Vagina (tissue), 2 donors: ENCODE measurements around the gene CACNA1C. TPM values are rescaled to one million over a fixed set of nuclear protein-coding genes. Genes with fewer than 3 reads are reported as not detected.

Source experiments
- DNase-seq, 2 donors: peaks; one replicate each; pipeline ENCODE4 v3.0.0-alpha.2; 2017; ENCODE audit errors: extremely low spot score in 2 of 2
- H3K27ac ChIP-seq: fragments of 200-600 bp; sonication (generic); one replicate; pipeline ENCODE4 v1.5.1; 2019
- H3K27me3 ChIP-seq: fragments of 200-600 bp; sonication (generic); one replicate; pipeline ENCODE4 v1.5.1; 2019
- H3K36me3 ChIP-seq, 2 donors: fragments of 200-600 bp; sonication (generic); one replicate each; pipeline ENCODE4 v1.5.1; 2017 to 2019
- H3K4me1 ChIP-seq: fragments of 200-600 bp; sonication (generic); one replicate; pipeline ENCODE4 v1.5.1; 2019
- H3K4me3 ChIP-seq, 2 donors: fragments of 200-600 bp; sonication (generic); 1 replicate in 1 of 2; 2 replicates in 1 of 2; pipeline ENCODE4 v1.5.1; 2016 to 2019
- H3K9me3 ChIP-seq: fragments of 200-600 bp; sonication (generic); one replicate; pipeline ENCODE4 v1.5.1; 2019
- POLR2A ChIP-seq, 2 donors: fragments of 450-650 bp; IDR thresholded peaks; one replicate each; pipeline ENCODE4 v1.6.1; 2017; ENCODE audit warnings: antibody characterized with exemption in 2 of 2, mild to moderate bottlenecking in 2 of 2, moderate library complexity in 2 of 2
- POLR2AphosphoS5 ChIP-seq, 2 donors: sonication (generic); formaldehyde crosslinking; IDR thresholded peaks; one replicate each; pipeline ENCODE4 v1.9.0; 2017; ENCODE audit warnings: antibody characterized with exemption in 2 of 2, mild to moderate bottlenecking in 2 of 2, low read depth in 1 of 2; ENCODE audit not compliant: insufficient read depth in 1 of 2
- intact Hi-C: fragments of 100-400 bp; cut with DNase I; formaldehyde crosslinking; loops from one replicate; pipeline ENCODE4 v1.15.1; 2023
- total RNA-seq: library from RNA; depleted of rRNA; stranded (reverse); fragments of >200 nt; gene quantifications from one replicate; pipeline ENCODE4 v1.2.3, GENCODE V29; 2016
- TF ChIP-seq, protein P1 (sequence below), 3 experiments: fragments of 450-650 bp in 2 of 3; fragments of 200-600 bp in 1 of 3; sonication (generic) in 1 of 3; IDR thresholded peaks; one replicate each; pipeline ENCODE4 v1.5.1; 2017 to 2019; ENCODE audit warnings: antibody characterized with exemption in 3 of 3, mild to moderate bottlenecking in 2 of 3, moderate library complexity in 2 of 3

Gene CACNA1C
- total RNA-seq, 1 donor from 2014 or later: 9.8 TPM

DNA sequence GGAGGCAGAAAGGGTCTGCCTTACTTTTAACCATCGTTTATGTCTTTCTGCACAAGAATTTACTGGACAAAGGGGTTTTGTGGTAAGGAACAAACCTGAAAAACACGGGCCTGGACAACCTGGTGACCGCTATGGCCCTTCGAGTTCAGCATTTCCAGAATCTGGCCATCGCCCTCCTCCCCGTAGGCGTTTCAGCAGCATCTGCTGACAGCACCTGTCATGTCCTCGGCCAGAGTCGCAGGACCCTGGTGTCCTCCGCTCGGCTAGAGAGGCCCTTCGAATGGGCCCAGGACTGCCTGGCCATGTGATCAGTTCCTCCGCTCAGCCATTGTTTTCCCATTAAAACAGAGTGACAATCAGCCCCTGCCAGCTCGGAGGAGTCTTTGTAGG, 599.2 kb downstream of the CACNA1C start:
- no peak overlapping the region for H3K27ac ChIP-seq
- H3K9me3 ChIP-seq: no peaks in the 10 kb centered on the region
- intact Hi-C loops: no loop called here
- H3K4me3 ChIP-seq: no peak overlapping the region
- H3K27me3 ChIP-seq: no peaks in the 10 kb centered on the region
- H3K36me3 ChIP-seq: peaks cover 0 to 6% of the 10 kb centered on the region in 2 donors
- TF ChIP-seq, protein P1, sequence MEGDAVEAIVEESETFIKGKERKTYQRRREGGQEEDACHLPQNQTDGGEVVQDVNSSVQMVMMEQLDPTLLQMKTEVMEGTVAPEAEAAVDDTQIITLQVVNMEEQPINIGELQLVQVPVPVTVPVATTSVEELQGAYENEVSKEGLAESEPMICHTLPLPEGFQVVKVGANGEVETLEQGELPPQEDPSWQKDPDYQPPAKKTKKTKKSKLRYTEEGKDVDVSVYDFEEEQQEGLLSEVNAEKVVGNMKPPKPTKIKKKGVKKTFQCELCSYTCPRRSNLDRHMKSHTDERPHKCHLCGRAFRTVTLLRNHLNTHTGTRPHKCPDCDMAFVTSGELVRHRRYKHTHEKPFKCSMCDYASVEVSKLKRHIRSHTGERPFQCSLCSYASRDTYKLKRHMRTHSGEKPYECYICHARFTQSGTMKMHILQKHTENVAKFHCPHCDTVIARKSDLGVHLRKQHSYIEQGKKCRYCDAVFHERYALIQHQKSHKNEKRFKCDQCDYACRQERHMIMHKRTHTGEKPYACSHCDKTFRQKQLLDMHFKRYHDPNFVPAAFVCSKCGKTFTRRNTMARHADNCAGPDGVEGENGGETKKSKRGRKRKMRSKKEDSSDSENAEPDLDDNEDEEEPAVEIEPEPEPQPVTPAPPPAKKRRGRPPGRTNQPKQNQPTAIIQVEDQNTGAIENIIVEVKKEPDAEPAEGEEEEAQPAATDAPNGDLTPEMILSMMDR (IDR thresholded peaks at IDR 0.05): no peak
- TF ChIP-seq POLR2AphosphoS5 (IDR thresholded peaks at IDR 0.05; ENCODE audit: insufficient read depth in 1 of 2, low read depth in 1 of 2) (no peak), POLR2A (IDR thresholded peaks at IDR 0.05) (no peak)
- no peak for DNase-seq
- no peaks in the 10 kb centered on the region for H3K4me1 ChIP-seq

DNA sequence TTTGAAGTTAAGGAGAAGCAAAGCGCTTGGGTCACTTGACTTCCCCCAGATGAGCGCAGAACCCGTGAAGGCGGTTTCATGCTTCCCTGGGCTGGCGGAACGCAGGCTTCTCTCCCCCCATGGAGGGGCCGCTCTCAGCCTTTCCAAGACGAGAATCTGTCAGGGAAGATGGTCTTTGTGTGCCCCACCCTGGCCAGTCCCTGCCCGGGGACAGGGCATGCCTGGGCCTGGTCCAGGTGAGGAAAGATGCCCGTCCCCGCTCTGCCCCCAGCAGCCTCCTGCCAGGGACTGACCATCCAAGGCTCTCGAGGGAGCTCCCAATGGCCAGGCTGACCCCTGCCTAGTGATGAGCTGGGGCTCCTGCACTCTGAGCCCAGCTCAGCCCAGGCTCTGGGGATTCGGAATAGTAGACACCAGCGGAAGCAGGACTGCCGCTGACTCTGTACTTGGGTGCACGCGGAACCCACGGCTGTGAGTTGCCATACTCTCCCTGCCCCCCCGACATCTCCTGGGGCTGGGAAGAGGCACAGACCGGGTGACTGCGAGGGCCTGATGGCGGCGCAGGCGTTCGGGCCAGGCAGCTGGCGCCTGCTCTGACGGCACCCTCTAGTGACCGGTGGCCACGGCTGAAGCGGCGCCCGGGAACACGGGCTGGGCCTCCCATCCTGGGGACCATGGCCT, 599.8 kb downstream of the CACNA1C start:
- no peak for DNase-seq
- H3K9me3 ChIP-seq: no peaks in the 10 kb centered on the region
- H3K4me3 ChIP-seq: no peak overlapping the region
- peaks cover 0 to 6% of the 10 kb centered on the region in 2 donors for H3K36me3 ChIP-seq
- intact Hi-C loops: no loop called here
- no peak overlapping the region for H3K27ac ChIP-seq
- TF ChIP-seq POLR2A (IDR thresholded peaks at IDR 0.05): no peak
- TF ChIP-seq, protein P1 (IDR thresholded peaks at IDR 0.05): no peak
- TF ChIP-seq POLR2AphosphoS5 (IDR thresholded peaks at IDR 0.05; ENCODE audit: insufficient read depth in 1 of 2, low read depth in 1 of 2): no peak
- H3K27me3 ChIP-seq: no peaks in the 10 kb centered on the region
- H3K4me1 ChIP-seq: no peaks in the 10 kb centered on the region

DNA sequence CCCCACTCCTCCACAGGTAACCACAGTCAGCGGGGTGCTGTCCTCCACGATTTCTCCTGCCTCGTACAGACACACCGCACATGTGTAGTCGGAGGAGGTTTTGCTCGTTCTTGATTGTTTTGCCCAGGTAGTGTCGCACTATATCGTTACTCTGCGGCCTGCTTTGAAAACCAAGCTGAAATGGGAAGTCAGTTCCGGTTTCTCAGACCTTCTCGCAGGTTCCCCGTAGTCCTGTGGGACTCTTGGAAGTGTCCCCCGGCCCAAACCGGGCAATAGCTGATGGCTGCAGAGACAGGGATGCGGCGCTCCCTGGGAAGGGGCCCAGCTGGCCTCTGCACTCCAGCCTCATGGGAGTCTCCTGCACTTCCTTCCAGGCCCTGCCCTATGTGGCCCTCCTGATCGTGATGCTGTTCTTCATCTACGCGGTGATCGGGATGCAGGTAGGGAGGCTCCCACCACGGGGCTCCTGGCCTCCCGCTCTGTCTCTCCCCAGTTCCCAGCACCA, 600.7 kb downstream of the CACNA1C start:
- no peak for DNase-seq
- Histone ChIP-seq H3K4me1 (no peaks in the 10 kb centered on the region), H3K4me3 (no peak overlapping the region), H3K27me3 (no peaks in the 10 kb centered on the region), H3K9me3 (no peaks in the 10 kb centered on the region), H3K27ac (no peak overlapping the region), H3K36me3 (peaks cover 0 to 6% of the 10 kb centered on the region in 2 donors)
- intact Hi-C loops: no loop called here
- TF ChIP-seq, protein P1 (IDR thresholded peaks at IDR 0.05): no peak
- TF ChIP-seq POLR2AphosphoS5 (IDR thresholded peaks at IDR 0.05; ENCODE audit: insufficient read depth in 1 of 2, low read depth in 1 of 2): no peak
- TF ChIP-seq POLR2A (IDR thresholded peaks at IDR 0.05): no peak

DNA sequence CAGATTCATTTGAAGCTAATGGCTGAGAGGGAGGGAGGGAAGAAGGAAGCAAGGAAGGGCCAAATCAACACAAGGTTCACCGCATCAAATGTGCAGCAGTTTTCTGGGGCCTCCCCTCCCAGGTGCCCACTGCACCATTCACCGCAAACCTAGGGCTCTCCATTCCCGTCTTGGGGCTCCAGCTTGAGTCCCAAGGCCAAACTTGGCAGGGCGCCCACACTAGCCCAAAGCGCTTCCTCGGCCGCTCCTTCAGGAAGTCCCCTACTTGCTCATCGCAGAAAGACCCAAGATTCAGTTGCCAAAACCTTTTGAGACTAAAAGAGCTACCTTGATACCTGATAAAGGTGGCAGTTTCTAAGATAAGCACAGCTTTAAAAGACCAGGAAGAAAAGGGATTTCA, 601.5 kb downstream of the CACNA1C start:
- intact Hi-C loops: no loop called here
- Histone ChIP-seq H3K4me1 (no peaks in the 10 kb centered on the region), H3K4me3 (no peak overlapping the region), H3K36me3 (peaks cover 0 to 6% of the 10 kb centered on the region in 2 donors), H3K9me3 (no peaks in the 10 kb centered on the region), H3K27ac (no peak overlapping the region), H3K27me3 (no peaks in the 10 kb centered on the region)
- no peak for TF ChIP-seq POLR2AphosphoS5 (IDR thresholded peaks at IDR 0.05; ENCODE audit: insufficient read depth in 1 of 2, low read depth in 1 of 2)
- DNase-seq: no peak

DNA sequence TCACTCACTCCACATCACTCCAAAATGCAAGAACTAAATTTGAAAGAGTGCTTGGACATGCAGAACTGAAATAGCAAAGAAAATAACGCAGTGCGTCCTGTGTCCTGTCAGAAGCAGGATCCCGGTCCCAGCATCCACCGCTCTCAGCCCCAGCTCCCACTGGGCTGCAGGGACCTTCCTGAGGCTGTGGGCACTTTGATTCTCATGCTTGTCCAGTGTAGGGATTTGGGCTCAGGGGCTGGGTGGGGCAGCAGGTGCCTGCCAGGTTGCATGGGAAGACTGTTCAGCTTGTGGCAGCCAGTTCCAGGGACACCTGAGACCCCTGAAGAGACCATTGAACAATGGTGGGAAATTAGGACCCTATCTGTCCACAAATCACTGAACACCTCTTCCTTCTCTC, 602.0 kb downstream of the CACNA1C start:
- Histone ChIP-seq H3K4me1 (no peaks in the 10 kb centered on the region), H3K36me3 (peaks cover 0 to 6% of the 10 kb centered on the region in 2 donors), H3K9me3 (no peaks in the 10 kb centered on the region), H3K4me3 (no peak overlapping the region), H3K27me3 (no peaks in the 10 kb centered on the region), H3K27ac (no peak overlapping the region)
- TF ChIP-seq POLR2A (IDR thresholded peaks at IDR 0.05): no peak
- intact Hi-C loops: no loop called here
- no peak for DNase-seq

DNA sequence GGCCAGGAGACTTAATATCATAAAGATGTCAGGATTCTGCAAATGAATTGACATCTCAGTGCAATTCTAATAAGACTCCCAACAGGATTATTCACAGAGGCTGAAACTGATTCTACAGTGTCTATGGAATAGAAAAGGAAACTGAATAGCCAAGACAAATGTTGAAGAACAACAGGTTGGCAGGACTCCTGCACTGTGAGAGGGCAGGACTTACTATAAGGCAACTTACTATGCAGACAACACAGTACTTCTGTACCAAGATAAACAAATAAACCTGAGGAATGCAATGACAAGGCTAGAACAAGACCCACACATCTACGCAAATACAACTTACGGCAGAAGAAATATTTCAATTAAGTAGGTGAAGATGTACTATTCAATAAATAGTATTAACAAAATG, 609.7 kb downstream of the CACNA1C start:
- TF ChIP-seq POLR2A (IDR thresholded peaks at IDR 0.05) (no peak), POLR2AphosphoS5 (IDR thresholded peaks at IDR 0.05; ENCODE audit: insufficient read depth in 1 of 2, low read depth in 1 of 2) (no peak)
- TF ChIP-seq, protein P1 (IDR thresholded peaks at IDR 0.05): no peak
- intact Hi-C loops: no loop called here
- no peaks in the 10 kb centered on the region for H3K4me1 ChIP-seq
- H3K9me3 ChIP-seq: no peaks in the 10 kb centered on the region
- no peaks in the 10 kb centered on the region for H3K27me3 ChIP-seq
- H3K36me3 ChIP-seq: peaks cover 0 to 14% of the 10 kb centered on the region in 2 donors
- H3K27ac ChIP-seq: no peak overlapping the region
- DNase-seq: no peak
- no peak overlapping the region for H3K4me3 ChIP-seq
